IPS-18c (cell line): ENCODE results near the gene TMUB1.

Experiments used
- H3K4me3 ChIP-seq: 2 replicates; pipeline ENCODE4 v1.7.0; 2013; ENCODE audit warnings: low read depth, mild to moderate bottlenecking, low read length, moderate library complexity; ENCODE audit not compliant: insufficient read depth
- H3K9me3 ChIP-seq: one replicate; pipeline ENCODE4 v1.6.1; 2013; ENCODE audit warnings: mild to moderate bottlenecking, low read length, moderate library complexity; ENCODE audit not compliant: control insufficient read depth, insufficient read depth

The TMUB1 gene

DNA sequence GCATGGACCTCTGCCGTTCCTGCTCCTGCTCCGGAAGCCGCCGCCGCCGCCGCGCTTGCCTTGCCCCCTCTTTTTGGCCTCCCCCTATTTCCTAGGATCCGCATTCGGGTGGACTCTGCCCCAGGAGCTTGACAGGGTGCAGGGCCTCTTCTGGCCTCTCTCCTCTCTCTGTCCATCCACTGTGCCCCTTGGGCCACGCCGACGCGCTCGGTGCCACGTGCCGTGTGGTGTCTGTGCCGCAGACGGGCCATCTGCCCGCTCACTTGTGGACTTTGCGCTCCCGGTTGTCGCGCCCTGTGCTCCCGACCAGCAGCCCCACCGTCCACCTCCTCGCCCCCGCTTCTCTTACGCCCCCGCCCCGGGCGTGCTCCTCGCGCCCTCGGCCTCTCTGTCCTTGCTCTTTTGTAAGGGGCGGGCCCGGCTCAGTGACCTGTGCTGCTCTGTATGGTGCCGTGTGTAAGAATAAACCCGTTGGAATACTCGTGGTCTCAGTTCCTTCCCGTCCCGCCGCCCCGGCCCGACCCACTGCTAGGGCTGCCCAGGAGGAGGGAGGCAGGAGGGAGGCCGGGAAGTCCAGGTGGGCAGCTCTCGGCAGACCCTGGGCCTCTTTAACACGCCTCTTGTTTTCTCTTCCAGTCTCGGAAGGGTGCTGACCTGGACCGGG lies 40.0 kb upstream of the TMUB1 start:
- no peaks in the 10 kb centered on the region for H3K9me3 ChIP-seq

GRCh38 chr7:151122796-151123157 lies 39.5 kb upstream of the TMUB1 start:
- Histone ChIP-seq H3K4me3 (no peak overlapping the region), H3K9me3 (no peaks in the 10 kb centered on the region)

More for the DNA sequence above, 40.0 kb upstream of the TMUB1 start:
- no peak overlapping the region for H3K4me3 ChIP-seq

- no peaks in the 10 kb centered on the region for H3K9me3 ChIP-seq
- H3K4me3 ChIP-seq, result no peak overlapping the region
These were observed 39.0 kb upstream of the TMUB1 start for GRCh38 chr7:151122276-151122675.

GRCh38 chr7:151121380-151122170 lies 38.3 kb upstream of the TMUB1 start:
- Histone ChIP-seq H3K9me3 (no peaks in the 10 kb centered on the region), H3K4me3 (no peak overlapping the region)

DNA sequence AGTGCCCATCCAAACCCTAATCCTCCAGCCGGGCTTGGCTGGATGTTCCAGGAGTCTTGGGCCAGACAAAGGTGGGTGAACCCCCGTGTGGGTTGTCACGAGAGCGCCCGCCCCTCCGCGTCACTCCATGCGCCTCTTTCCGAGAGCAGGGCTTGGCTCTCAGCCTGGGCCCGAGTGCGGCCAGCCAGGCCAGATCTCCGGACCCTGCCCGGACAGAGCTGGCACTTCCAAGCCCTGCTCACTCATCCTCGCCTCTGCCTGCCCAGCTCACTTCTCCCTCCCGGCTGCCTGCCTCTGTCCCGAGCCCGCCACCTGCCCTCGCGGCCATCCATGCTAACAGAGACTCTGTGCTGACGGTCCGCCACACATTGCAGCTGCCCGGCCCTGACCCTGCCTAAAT lies 37.6 kb upstream of the TMUB1 start:
- H3K4me3 ChIP-seq, result no peak overlapping the region
- no peaks in the 10 kb centered on the region for H3K9me3 ChIP-seq

DNA sequence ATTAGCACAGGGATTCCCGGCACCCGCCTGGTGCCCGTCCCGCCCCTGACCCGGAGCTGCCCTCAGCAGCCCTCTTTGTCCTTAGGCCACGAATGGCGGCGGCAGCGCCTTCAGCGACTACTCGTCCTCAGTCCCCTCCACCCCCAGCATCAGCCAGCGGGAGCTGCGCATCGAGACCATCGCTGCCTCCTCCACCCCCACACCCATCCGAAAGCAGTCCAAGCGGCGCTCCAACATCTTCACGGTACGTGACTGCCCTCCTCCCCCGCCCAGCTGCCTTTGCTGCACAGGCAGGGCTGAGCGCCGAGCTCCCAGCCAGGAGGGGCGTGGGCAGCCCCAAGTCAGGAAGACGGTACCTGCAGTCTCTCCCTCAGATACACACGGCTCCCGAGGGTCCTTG lies 36.6 kb upstream of the TMUB1 start:
- Histone ChIP-seq H3K4me3 (no peak overlapping the region), H3K9me3 (no peaks in the 10 kb centered on the region)

GRCh38 chr7:151119055-151119415 lies 35.7 kb upstream of the TMUB1 start:
- Histone ChIP-seq H3K4me3 (no peak overlapping the region), H3K9me3 (no peaks in the 10 kb centered on the region)

DNA sequence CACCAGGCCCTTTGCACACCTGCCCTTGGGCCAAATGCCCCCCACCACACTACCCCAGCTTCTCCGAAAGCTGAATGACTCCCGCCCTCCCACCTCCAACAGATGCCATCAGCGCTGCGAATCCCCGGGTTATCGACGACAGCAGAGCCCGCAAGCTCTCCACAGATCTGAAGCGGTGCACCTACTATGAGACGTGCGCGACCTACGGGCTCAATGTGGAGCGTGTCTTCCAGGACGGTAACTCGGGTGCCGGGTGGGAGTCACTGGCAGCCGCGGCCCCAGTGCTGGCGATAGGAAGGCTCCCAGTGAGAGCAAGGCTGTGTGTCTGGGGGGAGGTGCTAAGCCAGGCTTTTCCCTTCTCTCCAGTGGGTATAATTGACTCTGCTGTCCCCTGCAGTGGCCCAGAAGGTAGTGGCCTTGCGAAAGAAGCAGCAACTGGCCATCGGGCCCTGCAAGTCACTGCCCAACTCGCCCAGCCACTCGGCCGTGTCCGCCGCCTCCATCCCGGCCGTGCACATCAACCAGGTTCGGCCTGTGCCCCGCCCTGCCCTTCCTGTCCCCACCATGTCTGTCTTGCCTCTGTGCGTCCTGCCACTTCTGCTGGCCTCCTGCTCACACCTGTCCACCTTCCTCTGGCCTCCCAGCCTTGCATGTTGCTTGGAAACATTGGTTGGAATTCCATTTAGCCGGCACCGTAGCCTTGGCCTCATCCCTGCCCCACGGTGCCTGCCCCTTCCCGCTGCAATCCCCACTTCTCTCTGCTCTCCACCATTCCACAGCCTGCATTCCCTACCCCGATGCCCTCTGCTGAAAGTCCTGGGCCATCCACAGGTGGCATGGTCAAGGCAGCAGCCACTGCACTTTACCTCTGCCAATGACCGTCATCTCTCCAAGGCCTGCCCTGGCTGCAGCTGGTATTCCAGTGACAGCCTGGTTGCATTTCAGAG lies 35.1 kb upstream of the TMUB1 start:
- Histone ChIP-seq H3K9me3 (no peaks in the 10 kb centered on the region), H3K4me3 (no peak overlapping the region)

DNA sequence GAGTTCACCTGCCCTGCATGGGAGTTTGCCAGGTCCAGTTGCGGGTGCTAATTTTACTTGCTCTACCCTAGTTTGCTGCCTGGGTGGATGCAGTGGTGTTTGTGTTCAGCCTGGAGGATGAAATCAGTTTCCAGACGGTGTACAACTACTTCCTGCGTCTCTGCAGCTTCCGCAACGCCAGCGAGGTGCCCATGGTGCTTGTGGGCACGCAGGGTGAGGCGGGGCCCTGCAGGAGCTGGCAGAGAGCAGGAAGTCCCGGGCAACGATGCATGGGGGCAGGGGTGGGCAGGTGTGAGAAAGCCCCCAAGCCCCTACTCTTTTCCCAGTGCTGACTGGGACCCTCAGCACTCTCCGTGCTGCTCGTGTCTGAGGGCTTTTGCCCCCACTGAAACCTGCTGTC lies 34.3 kb upstream of the TMUB1 start:
- Histone ChIP-seq H3K9me3 (no peaks in the 10 kb centered on the region), H3K4me3 (no peak overlapping the region)

GRCh38 chr7:151116603-151117440 lies 33.5 kb upstream of the TMUB1 start:
- Histone ChIP-seq H3K4me3 (no peak overlapping the region), H3K9me3 (no peaks in the 10 kb centered on the region)

DNA sequence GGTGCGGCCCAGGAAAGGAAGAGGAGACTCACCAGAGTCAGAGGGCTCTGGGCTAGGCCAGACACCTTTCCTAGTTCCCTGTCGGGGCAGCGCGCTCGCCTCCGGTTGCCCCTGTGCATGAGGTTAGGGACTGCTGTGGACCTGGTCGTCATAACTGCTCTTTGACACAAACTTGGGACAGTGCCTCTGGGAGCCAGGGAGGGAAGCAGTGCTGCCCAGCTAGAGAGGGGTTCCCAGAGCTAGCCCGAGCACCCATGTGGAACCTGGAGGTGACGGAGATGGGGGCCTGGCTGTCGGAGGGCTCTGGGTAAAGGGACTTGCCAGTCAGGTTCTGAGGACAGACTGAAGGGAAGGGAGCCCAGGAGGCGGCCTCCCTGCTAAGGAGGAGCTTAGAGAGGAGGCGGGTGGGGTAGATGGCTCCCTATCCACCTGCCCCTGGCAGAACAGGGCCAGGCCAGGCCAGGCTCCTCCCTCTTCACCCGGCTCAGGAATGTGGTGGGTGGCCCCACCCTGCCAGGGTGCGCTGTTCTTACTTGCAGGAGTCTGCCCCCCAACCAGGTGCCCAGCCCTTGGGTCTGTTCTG lies 32.6 kb upstream of the TMUB1 start:
- no peaks in the 10 kb centered on the region for H3K9me3 ChIP-seq
- H3K4me3 ChIP-seq, result peak overlapping the region; percentile 46

DNA sequence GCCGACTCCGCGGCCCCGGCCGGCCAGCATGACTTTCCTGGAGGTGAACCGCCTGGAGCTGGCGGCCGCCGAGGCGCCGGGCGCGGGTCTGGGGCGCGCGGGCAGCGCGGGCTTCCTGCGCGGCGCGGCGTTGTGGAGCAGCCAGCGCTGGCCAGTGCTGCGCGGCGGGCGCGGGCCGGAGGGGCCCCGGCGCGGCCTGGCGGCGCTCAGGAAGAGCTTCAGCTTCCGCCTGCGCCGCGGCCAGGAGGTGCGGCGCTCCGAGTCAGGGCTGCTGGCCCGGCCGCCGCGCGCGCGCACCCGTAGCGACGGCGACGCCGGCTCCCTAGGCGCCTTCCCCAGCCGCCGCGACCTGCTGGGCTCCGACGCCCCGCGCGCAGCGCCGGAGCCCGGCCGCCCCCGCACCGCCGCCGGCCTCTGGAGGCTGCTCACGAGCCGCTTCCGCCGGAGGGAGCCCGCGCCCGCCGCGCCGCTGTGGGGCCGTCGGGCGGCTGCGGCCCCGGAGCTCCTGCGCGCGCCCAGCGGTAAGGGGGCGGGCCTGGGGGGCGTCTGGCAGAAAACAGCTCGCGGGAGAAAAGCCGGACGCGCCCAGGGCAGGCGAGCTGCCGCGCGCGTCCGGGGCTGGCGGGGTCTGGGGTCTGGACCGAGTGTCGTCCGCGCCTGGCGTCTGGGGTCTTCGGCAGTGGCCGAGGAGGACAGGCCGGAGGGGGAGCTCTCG lies 32.0 kb upstream of the TMUB1 start:
- peak overlapping the region; percentile 46 for H3K4me3 ChIP-seq
- no peaks in the 10 kb centered on the region for H3K9me3 ChIP-seq

DNA sequence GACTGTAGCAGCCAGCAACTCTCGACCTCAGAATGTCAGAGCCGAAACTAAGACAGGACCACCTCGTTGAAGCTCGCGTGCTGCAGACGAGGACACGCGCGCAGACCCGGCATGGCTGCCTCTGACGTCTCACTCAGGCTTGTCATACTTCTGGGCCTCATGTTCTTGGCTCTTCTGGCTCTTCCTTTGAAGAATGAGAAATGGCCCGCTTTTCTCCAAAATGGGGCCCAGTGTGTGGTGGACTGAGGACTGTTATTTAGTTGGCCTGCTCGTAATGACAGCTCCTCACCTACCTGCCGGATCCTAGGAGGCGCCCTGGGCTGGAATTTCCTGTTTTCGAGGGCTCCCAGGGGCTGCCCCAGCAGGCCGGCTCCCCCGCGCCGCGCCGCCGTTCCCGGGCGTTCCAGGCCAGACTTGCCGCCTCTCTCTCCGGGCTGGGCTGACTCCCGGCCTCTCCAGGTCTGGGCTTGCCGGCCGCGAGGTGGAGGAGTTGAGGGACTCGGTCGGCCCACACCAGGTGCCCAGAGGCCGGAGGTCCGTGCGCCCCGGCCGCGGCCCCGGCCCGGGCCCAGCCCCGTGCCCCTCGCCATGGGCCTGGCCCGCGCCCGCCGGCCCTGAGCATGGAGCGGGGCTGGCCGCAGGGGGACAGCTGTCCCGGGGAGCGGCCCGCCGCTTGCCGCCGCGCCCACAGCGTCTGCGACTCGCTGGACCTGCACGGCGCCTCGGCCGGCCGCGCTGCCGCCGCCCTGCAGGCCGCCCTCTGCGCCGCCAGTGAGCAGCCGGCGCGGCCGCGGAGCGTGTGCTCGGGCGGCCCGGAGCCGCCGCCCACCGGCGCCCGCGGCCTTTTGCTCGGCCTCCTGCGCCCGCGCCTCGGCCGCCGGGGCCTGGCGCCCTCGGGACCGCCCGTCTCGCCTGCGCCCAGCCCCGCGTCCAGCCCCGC lies 31.1 kb upstream of the TMUB1 start:
- peak overlapping the region; percentile 24 for H3K4me3 ChIP-seq
- H3K9me3 ChIP-seq, result no peaks in the 10 kb centered on the region

DNA sequence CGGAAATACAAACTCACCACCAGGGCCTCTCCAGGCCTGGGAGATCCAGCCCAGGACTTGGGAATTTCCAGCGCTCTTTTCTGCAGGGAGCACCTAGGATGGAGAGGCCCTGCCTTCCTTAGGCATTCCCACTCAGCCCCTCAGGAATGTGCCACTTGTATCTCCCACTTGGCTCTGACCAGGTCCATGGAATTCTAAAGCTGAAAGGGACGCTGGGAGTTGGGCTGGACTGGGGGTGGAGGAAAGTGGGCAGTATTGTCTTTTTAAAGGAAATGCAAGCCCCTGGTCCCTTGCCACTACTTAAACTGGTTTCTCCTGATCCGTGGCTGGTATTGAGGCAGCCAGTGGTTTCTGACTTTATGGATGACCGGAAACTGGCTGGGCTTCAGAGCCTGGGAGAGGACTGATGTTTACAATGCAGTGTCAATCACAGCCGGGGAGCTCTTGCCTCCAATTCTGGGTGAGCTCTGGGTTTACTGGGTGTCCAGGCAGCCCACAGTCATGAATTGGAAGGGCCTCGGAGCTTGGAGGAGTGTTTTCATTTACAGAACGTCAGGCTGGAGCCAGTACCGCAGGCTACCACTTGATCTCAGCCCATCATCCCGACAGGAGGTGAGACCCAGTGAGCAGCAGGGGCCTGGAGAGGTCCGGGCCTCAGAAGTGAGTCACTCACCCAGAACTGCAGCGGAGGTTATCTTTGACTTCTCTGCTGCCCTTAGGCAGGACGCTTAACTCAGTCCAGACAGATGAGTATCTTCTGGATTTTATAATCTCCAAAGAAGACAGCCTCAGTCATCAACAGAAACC lies 30.3 kb upstream of the TMUB1 start:
- no peaks in the 10 kb centered on the region for H3K9me3 ChIP-seq
- H3K4me3 ChIP-seq, result no peak overlapping the region
